WTC11 (cell line): ENCODE results near the gene SCML2.

Source experiments
- CTCF ChIP-seq: fragments of 200-600 bp; IDR thresholded peaks from 2 replicates; pipeline ENCODE4 v1.8.0; 2022; ENCODE audit warnings: antibody characterized with exemption
- ELF4 ChIP-seq: sonication (generic); formaldehyde crosslinking; IDR thresholded peaks from 2 replicates; pipeline ENCODE4 v1.8.1; 2022; ENCODE audit warnings: low read depth, mild to moderate bottlenecking, moderate library complexity, missing genetic modification reagents
- MAX ChIP-seq: sonication (generic); formaldehyde crosslinking; IDR thresholded peaks from 2 replicates; pipeline ENCODE4 v1.8.0; 2022; ENCODE audit warnings: mild to moderate bottlenecking, missing genetic modification reagents
- ZNF138 ChIP-seq: sonication (generic); formaldehyde crosslinking; conservative IDR thresholded peaks from 2 replicates; pipeline ENCODE4 v1.8.1; 2022; ENCODE audit warnings: mild to moderate bottlenecking, moderate library complexity, missing genetic modification reagents
- ZSCAN18 ChIP-seq: fragments of 250-450 bp; sonication (Bioruptor Pico); IDR thresholded peaks from 2 replicates; pipeline ENCODE4 v2.1.2; 2022; ENCODE audit warnings: mild to moderate bottlenecking, moderate library complexity
- TF ChIP-seq, protein P1 (sequence below): sonication (generic); formaldehyde crosslinking; IDR thresholded peaks from 2 replicates; pipeline ENCODE4 v1.8.0; 2022; ENCODE audit warnings: missing genetic modification reagents
- TF ChIP-seq, protein P2 (sequence below): sonication (generic); formaldehyde crosslinking; IDR thresholded peaks from 2 replicates; pipeline ENCODE4 v1.8.0; 2022; ENCODE audit warnings: mild to moderate bottlenecking, missing genetic modification reagents
- TF ChIP-seq, protein P3 (sequence below): sonication (generic); formaldehyde crosslinking; IDR thresholded peaks from 2 replicates; pipeline ENCODE4 v1.8.1; 2023; ENCODE audit warnings: mild to moderate bottlenecking, moderate library complexity, missing genetic modification reagents
- TF ChIP-seq, protein P4 (sequence below): sonication (generic); formaldehyde crosslinking; IDR thresholded peaks from 2 replicates; pipeline ENCODE4 v1.8.0; 2023; ENCODE audit warnings: mild to moderate bottlenecking, missing genetic modification reagents

- TF ChIP-seq, protein P1, sequence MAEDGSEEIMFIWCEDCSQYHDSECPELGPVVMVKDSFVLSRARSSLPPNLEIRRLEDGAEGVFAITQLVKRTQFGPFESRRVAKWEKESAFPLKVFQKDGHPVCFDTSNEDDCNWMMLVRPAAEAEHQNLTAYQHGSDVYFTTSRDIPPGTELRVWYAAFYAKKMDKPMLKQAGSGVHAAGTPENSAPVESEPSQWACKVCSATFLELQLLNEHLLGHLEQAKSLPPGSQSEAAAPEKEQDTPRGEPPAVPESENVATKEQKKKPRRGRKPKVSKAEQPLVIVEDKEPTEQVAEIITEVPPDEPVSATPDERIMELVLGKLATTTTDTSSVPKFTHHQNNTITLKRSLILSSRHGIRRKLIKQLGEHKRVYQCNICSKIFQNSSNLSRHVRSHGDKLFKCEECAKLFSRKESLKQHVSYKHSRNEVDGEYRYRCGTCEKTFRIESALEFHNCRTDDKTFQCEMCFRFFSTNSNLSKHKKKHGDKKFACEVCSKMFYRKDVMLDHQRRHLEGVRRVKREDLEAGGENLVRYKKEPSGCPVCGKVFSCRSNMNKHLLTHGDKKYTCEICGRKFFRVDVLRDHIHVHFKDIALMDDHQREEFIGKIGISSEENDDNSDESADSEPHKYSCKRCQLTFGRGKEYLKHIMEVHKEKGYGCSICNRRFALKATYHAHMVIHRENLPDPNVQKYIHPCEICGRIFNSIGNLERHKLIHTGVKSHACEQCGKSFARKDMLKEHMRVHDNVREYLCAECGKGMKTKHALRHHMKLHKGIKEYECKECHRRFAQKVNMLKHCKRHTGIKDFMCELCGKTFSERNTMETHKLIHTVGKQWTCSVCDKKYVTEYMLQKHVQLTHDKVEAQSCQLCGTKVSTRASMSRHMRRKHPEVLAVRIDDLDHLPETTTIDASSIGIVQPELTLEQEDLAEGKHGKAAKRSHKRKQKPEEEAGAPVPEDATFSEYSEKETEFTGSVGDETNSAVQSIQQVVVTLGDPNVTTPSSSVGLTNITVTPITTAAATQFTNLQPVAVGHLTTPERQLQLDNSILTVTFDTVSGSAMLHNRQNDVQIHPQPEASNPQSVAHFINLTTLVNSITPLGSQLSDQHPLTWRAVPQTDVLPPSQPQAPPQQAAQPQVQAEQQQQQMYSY, result no peak
- TF ChIP-seq, protein P2, sequence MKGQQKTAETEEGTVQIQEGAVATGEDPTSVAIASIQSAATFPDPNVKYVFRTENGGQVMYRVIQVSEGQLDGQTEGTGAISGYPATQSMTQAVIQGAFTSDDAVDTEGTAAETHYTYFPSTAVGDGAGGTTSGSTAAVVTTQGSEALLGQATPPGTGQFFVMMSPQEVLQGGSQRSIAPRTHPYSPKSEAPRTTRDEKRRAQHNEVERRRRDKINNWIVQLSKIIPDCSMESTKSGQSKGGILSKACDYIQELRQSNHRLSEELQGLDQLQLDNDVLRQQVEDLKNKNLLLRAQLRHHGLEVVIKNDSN (CRISPR knock-in tag), result no peak
- TF ChIP-seq CTCF (no peak), ELF4 (CRISPR knock-in tag) (no peak), ZSCAN18 (CRISPR knock-in tag) (no peak), MAX (CRISPR knock-in tag) (no peak), ZNF138 (CRISPR knock-in tag) (no peak)
- TF ChIP-seq, protein P3, sequence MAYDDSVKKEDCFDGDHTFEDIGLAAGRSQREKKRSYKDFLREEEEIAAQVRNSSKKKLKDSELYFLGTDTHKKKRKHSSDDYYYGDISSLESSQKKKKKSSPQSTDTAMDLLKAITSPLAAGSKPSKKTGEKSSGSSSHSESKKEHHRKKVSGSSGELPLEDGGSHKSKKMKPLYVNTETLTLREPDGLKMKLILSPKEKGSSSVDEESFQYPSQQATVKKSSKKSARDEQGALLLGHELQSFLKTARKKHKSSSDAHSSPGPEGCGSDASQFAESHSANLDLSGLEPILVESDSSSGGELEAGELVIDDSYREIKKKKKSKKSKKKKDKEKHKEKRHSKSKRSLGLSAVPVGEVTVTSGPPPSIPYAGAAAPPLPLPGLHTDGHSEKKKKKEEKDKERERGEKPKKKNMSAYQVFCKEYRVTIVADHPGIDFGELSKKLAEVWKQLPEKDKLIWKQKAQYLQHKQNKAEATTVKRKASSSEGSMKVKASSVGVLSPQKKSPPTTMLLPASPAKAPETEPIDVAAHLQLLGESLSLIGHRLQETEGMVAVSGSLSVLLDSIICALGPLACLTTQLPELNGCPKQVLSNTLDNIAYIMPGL (CRISPR knock-in tag), result no peak
- TF ChIP-seq, protein P4, sequence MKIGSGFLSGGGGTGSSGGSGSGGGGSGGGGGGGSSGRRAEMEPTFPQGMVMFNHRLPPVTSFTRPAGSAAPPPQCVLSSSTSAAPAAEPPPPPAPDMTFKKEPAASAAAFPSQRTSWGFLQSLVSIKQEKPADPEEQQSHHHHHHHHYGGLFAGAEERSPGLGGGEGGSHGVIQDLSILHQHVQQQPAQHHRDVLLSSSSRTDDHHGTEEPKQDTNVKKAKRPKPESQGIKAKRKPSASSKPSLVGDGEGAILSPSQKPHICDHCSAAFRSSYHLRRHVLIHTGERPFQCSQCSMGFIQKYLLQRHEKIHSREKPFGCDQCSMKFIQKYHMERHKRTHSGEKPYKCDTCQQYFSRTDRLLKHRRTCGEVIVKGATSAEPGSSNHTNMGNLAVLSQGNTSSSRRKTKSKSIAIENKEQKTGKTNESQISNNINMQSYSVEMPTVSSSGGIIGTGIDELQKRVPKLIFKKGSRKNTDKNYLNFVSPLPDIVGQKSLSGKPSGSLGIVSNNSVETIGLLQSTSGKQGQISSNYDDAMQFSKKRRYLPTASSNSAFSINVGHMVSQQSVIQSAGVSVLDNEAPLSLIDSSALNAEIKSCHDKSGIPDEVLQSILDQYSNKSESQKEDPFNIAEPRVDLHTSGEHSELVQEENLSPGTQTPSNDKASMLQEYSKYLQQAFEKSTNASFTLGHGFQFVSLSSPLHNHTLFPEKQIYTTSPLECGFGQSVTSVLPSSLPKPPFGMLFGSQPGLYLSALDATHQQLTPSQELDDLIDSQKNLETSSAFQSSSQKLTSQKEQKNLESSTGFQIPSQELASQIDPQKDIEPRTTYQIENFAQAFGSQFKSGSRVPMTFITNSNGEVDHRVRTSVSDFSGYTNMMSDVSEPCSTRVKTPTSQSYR (CRISPR knock-in tag), result no peak
These were observed 47.3 kb upstream of the SCML2 start for GRCh38 chrX:18401848-18402213.
